ENCODE results near the gene TMEM200A.

- no peak for TF ChIP-seq CTCF (IDR thresholded peaks at IDR 0.05 in 8 of 11, conservative IDR thresholded peaks at IDR 0.05 in 3 of 11)
- no peak for TF ChIP-seq POLR2A (IDR thresholded peaks at IDR 0.05)
- TF ChIP-seq POLR2AphosphoS5 (IDR thresholded peaks at IDR 0.05): no peak
Measured at GRCh38 chr6:130470766-130471165, 104.9 kb downstream of the TMEM200A start.

Measured in spleen (tissue), 7 donors.